Measurements from ENCODE around the gene ZBTB12.

- TF ChIP-seq BHLHE40 (IDR thresholded peaks at IDR 0.05; ENCODE audit: low read depth, low read length) (no peak), CTCF (conservative IDR thresholded peaks at IDR 0.05; ENCODE audit: low read depth, low read length) (no peak), RAD21 (IDR thresholded peaks at IDR 0.05; ENCODE audit: low read length) (no peak), RCOR1 (IDR thresholded peaks at IDR 0.05; ENCODE audit: insufficient replicate concordance, low read length) (no peak), RFX5 (IDR thresholded peaks at IDR 0.05; ENCODE audit: low read depth, low read length) (no peak), POLR2A (IDR thresholded peaks at IDR 0.05; ENCODE audit: low read depth, low read length) (no peak), MAFK (IDR thresholded peaks at IDR 0.05; ENCODE audit: low read depth, low read length) (no peak), MXI1 (IDR thresholded peaks at IDR 0.05; ENCODE audit: borderline replicate concordance, low read depth, low read length) (no peak), MAZ (IDR thresholded peaks at IDR 0.05; ENCODE audit: borderline replicate concordance, low read depth, low read length) (no peak)
These were observed 40.0 kb downstream of the ZBTB12 start for GRCh38 chr6:31861919-31862343.

Data from IMR-90 (cell line).